Breast epithelium (tissue), 4 donors: ENCODE measurements around the gene ZNF611. TPM values are rescaled to one million over a fixed set of nuclear protein-coding genes. Genes with fewer than 3 reads are reported as not detected.
"Not testable (repeated sequence)": the region's sequence is repeated elsewhere in the genome, so short reads cannot be mapped to it uniquely, and the experiment has no call there.

Experiments used
- DNase-seq, 2 donors: peaks; one replicate each; pipeline ENCODE4 v3.0.0-alpha.2; 2019; ENCODE audit warnings: low spot score in 2 of 2
- H3K27ac ChIP-seq, 2 donors: fragments of 200-600 bp; sonication (generic) in 1 of 2; one replicate each; pipeline ENCODE4 v1.5.1; 2016 to 2019; ENCODE audit warnings: mild to moderate bottlenecking in 1 of 2
- H3K27me3 ChIP-seq, 2 donors: fragments of 200-600 bp; sonication (generic) in 1 of 2; one replicate each; pipeline versions ENCODE4 v1.5.1 to v1.6.0; 2017 to 2019; ENCODE audit warnings: control low read depth in 1 of 2, mild to moderate bottlenecking in 1 of 2
- H3K36me3 ChIP-seq: fragments of 200-600 bp; one replicate; pipeline ENCODE4 v1.5.1; 2019
- H3K4me1 ChIP-seq, 2 donors: fragments of 200-600 bp; sonication (generic); one replicate each; pipeline ENCODE4 v1.5.1; 2016 to 2019; ENCODE audit warnings: control low read depth in 1 of 2
- H3K4me3 ChIP-seq, 3 donors: fragments of 200-600 bp; sonication (generic); 1 replicate in 2 of 3; 2 replicates in 1 of 3; pipeline ENCODE4 v1.5.1; 2016 to 2019; ENCODE audit warnings: mild to moderate bottlenecking in 3 of 3, moderate library complexity in 2 of 3
- H3K9me3 ChIP-seq, 2 donors: fragments of 200-600 bp; sonication (generic) in 1 of 2; one replicate each; pipeline ENCODE4 v1.5.1; 2016 to 2019; ENCODE audit warnings: control low read depth in 1 of 2
- POLR2A ChIP-seq: fragments of 450-650 bp; IDR thresholded peaks from one replicate; pipeline ENCODE4 v1.6.1; 2016; ENCODE audit warnings: antibody characterized with exemption, mild to moderate bottlenecking, moderate library complexity
- POLR2AphosphoS5 ChIP-seq, 3 donors: sonication (generic); formaldehyde crosslinking; IDR thresholded peaks; one replicate each; pipeline ENCODE4 v1.6.1; 2017; ENCODE audit warnings: antibody characterized with exemption in 3 of 3
- intact Hi-C: fragments of 100-400 bp; cut with DNase I; formaldehyde crosslinking; loops from one replicate; pipeline ENCODE4 v1.15.1; 2023; ENCODE audit warnings: low total_unique reads
- total RNA-seq, 3 donors: library from RNA; depleted of rRNA; stranded (reverse); fragments of >200 nt; gene quantifications; one replicate each; pipeline ENCODE4 v1.1.0, GENCODE V29; 2016
- TF ChIP-seq, protein P1 (sequence below), 3 donors: fragments of 450-650 bp; IDR thresholded peaks; one replicate each; pipeline ENCODE4 v1.5.1; 2016 to 2017; ENCODE audit warnings: antibody characterized with exemption in 3 of 3, mild to moderate bottlenecking in 3 of 3, moderate library complexity in 3 of 3

ZNF611 gene
- total RNA-seq, 3 donors from 2014 or later, result 11.8 to 23.0 (median 16.7) TPM

DNA sequence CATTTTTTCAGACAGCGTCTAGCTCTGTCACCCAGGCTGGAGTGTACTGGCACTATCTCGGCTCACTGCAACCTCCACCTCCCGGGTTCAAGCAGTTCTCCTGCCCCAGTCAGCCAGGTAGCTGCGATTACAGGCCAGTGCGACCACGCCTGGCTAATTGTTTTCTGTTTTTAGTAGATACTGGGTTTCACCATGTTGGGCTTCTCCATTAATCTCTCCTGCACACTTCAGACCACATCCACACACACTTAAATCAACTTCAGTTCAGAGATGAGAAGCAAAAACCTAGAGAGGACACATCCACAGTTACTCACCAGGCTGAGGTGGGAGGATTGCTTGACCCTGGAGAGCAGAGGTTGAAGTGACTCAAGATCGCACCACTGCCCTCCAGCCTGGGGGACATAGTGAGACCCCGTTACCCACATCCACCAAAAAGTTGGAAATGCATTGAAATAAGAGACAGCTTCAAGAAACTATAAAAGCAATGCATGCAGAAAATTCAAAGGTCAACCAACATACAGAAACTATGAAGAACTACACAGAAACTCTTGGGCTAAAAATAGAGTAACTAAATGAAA lies 42.3 kb downstream of the ZNF611 start:
- Histone ChIP-seq H3K4me3 (no peak overlapping the region), H3K27me3 (no peaks in the 10 kb centered on the region), H3K27ac (no peak overlapping the region), H3K4me1 (no peaks in the 10 kb centered on the region), H3K9me3 (no peaks in the 10 kb centered on the region), H3K36me3 (no peaks in the 10 kb centered on the region)
- TF ChIP-seq POLR2AphosphoS5 (IDR thresholded peaks at IDR 0.05) (no peak), POLR2A (no peak)
- TF ChIP-seq, protein P1, sequence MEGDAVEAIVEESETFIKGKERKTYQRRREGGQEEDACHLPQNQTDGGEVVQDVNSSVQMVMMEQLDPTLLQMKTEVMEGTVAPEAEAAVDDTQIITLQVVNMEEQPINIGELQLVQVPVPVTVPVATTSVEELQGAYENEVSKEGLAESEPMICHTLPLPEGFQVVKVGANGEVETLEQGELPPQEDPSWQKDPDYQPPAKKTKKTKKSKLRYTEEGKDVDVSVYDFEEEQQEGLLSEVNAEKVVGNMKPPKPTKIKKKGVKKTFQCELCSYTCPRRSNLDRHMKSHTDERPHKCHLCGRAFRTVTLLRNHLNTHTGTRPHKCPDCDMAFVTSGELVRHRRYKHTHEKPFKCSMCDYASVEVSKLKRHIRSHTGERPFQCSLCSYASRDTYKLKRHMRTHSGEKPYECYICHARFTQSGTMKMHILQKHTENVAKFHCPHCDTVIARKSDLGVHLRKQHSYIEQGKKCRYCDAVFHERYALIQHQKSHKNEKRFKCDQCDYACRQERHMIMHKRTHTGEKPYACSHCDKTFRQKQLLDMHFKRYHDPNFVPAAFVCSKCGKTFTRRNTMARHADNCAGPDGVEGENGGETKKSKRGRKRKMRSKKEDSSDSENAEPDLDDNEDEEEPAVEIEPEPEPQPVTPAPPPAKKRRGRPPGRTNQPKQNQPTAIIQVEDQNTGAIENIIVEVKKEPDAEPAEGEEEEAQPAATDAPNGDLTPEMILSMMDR (IDR thresholded peaks at IDR 0.05), result no peak
- intact Hi-C loops, result no loop called here
- no peak for DNase-seq

DNA sequence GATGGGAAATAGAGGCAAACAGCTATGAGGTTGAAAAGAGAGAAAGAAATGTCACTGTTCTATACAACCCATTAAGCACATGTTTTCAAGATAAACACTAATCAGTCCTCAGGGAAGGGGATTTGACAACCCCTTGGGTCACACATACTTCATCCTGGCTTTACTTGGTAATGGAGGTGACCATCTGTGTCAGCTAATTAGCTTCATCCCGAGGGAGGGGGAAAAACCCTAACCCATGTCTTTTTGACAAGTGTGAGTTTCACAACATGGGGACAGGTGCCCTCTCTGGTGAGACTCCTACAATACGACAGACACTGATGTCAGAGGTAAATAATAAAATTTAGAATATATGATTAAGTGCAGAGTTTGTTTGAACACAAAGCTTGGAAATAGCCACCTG lies 43.1 kb downstream of the ZNF611 start:
- intact Hi-C loops, result no loop called here
- no peak for TF ChIP-seq POLR2AphosphoS5 (IDR thresholded peaks at IDR 0.05)
- TF ChIP-seq, protein P1 (IDR thresholded peaks at IDR 0.05), result no peak
- TF ChIP-seq POLR2A, result no peak
- DNase-seq, result no peak
- H3K27me3 ChIP-seq, result no peaks in the 10 kb centered on the region
- no peaks in the 10 kb centered on the region for H3K9me3 ChIP-seq
- no peaks in the 10 kb centered on the region for H3K36me3 ChIP-seq
- no peak overlapping the region for H3K4me3 ChIP-seq
- H3K4me1 ChIP-seq, result no peaks in the 10 kb centered on the region
- no peak overlapping the region for H3K27ac ChIP-seq

DNA sequence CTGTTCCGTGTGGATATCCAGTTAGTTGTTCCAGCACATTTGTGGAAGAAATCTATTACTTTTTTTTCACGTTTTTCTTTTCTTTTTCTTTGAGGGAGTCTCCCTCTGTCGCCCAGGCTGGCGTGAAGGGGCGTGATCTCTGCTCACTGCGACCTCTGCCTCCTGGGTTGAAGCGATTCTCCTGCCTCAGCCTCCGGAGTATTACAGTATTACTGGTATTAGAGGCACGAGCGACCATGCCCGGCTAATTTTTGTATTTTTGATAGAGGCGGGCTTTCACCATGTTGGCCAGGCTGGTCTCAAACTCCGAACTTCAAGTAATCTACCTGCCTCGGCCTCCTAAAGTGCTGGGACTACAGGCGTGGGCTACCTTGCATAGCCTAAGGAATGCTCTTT lies 43.6 kb downstream of the ZNF611 start:
- no peaks in the 10 kb centered on the region for H3K9me3 ChIP-seq
- no peak for DNase-seq

DNA sequence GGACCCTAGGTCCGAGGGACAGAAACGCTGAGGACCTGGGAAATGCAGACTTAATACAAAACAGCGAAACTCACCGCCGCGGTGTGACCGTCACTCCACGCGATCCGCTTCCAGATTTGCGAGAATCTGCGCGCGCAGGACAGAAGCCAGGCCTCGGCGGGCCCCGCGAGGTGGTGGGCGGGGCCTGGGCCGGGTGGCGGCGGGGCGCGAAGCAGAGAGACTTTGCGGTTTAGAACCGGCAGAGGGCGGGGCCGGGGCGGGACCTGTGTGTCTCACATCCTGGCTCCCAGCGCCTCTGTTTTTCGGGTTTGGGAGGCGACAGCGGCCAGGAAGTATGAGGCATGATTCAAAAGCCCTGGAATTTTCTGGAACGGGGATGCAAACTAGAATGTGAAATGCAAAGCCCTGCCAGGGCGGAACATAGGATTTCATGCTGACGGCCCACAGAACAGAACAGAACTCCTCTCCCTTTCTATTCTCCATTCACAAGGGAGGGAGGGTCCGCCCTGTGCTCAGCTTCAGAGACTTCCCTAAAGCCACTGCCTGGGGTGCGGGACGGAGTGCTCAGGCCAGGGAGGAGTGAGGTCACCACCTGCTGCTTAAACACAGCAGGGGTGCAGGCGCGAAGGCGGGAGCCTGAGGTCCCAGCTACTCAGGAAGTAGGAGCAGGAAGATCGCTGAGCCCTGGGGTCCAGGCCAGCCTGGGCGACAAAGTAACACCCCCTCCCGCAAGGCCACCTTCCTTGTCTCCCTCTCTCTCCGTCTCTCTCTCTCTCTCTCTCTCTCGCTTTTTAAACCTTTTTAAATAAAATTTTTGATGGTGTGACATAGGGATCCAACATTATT lies 44.3 kb downstream of the ZNF611 start:
- peak overlapping the region; percentile 96 for H3K27ac ChIP-seq
- H3K9me3 ChIP-seq, result no peaks in the 10 kb centered on the region
- no peaks in the 10 kb centered on the region for H3K36me3 ChIP-seq
- peak overlapping the region; percentile 63 to 81 (median 65) for H3K4me3 ChIP-seq
- H3K27me3 ChIP-seq, result no peaks in the 10 kb centered on the region
- DNase-seq, result peak; percentile 94 to 96
- intact Hi-C loops, result no loop called here
- no peaks in the 10 kb centered on the region for H3K4me1 ChIP-seq
- TF ChIP-seq POLR2AphosphoS5 (IDR thresholded peaks at IDR 0.05) (peak; percentile 45 to 80 (median 71)), POLR2A (peak; percentile 41)
- TF ChIP-seq, protein P1 (IDR thresholded peaks at IDR 0.05), result peak in 2 of 3 donors; percentile 25 to 29

More for the DNA sequence above, 43.6 kb downstream of the ZNF611 start:
- no peak for TF ChIP-seq POLR2A
- TF ChIP-seq, protein P1 (IDR thresholded peaks at IDR 0.05), result no peak
- no peak for TF ChIP-seq POLR2AphosphoS5 (IDR thresholded peaks at IDR 0.05)
- peak overlapping the region; percentile 63 to 81 (median 65) for H3K4me3 ChIP-seq
- no peaks in the 10 kb centered on the region for H3K36me3 ChIP-seq
- intact Hi-C loops, result no loop called here
- peak overlapping the region; percentile 96 for H3K27ac ChIP-seq
- no peaks in the 10 kb centered on the region for H3K27me3 ChIP-seq
- H3K4me1 ChIP-seq, result no peaks in the 10 kb centered on the region

DNA sequence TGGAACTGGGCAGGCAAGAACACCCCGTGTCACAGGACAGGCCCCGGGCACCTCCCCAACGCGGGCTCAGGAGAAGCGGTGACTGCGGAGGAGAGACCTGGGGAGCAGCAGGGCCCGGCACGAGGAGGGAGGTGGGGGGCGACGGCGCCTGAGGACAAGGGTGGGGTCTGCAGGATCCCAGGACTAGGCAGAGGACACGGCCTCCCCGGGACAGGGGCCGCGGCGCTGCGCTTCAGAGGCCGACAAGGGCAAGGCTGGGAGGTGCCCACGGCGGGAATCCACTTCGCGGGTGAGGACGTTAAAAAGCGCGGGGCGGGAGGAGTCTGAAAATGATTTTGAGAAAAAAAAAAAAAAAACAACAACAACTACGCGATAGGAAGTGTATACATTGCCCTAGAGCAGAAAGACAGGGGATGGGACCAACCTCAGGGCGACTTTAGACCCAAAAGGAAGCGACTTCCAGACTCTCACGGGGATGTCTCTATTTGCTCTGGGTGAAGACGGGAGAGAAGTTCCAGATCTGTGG lies 44.9 kb downstream of the ZNF611 start:
- H3K4me3 ChIP-seq, result peak overlapping the region; percentile 63 to 81 (median 65)
- intact Hi-C loops, result no loop called here
- peak; percentile 26 to 60 for DNase-seq
- no peaks in the 10 kb centered on the region for H3K4me1 ChIP-seq
- TF ChIP-seq, protein P1 (IDR thresholded peaks at IDR 0.05), result no peak
- no peak for TF ChIP-seq POLR2AphosphoS5 (IDR thresholded peaks at IDR 0.05)
- no peak for TF ChIP-seq POLR2A
- no peaks in the 10 kb centered on the region for H3K36me3 ChIP-seq
- no peaks in the 10 kb centered on the region for H3K27me3 ChIP-seq
- no peaks in the 10 kb centered on the region for H3K9me3 ChIP-seq
- H3K27ac ChIP-seq, result peak overlapping the region; percentile 96

DNA sequence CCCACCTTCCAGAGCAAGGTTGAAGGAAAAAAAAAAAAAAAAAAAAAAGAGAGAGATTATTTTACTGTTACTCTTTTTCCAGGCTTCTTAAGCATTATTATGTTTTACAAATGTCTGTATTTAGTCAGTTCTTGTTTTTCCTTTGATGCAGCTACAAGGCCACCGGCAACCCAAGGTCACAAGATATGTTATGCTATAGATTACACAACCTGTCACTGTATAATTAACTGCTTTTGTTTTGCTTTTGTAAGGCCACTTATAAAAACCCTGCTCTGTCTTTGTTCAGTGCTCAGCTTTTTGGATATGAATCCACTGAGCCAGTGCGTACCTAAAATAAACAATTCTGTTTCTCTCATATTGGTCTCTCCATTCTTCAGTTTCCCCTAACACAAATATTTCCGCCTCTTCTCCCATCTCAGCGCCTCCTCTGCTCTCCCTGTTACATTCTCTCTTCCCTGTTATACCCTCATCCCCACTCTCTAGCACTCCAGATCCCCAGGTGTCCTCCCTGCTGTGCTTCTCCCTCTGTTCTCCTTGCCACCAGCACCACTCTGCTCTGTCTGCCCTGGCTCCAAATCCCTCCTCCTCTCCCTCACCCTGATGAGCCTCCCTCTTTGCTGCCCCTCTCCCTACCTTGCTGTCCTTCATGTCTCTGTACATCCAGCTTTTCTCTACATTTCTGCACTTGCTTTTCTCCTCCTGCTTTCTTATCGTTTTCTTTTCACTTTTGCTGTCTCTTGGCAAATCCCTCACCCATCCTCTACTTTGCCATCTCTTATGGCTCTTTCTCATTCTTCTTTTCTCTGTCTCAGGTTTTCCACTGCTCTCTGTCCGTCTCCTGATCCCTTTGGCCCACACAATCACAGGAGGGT lies 45.7 kb downstream of the ZNF611 start:
- H3K27ac ChIP-seq, result peak overlapping the region; percentile 96
- intact Hi-C loops, DNase-seq, H3K27me3 ChIP-seq, H3K36me3 ChIP-seq, H3K4me1 ChIP-seq, H3K9me3 ChIP-seq: not testable (repeated sequence)
- peak overlapping the region; percentile 63 to 81 (median 65) for H3K4me3 ChIP-seq
